PC-9 (cell line): ENCODE data around the gene CTBP2. TPM values are rescaled to one million over a fixed set of nuclear protein-coding genes. Genes with fewer than 3 reads are reported as not detected.

Source experiments
- BruUV-seq: library from RNA; stranded (reverse); fragments of 400-500 nt; replicated peaks from 2 replicates; lab custom pipeline; 2021; lab: Mats Ljungman, UMichigan
- CTCF ChIA-PET: fragments of 300-600 bp; sonication (Branson Sonifier 250); formaldehyde crosslinking; loops from one replicate; lab custom pipeline; 2022; ENCODE audit warnings: antibody characterized with exemption; lab: Charles Lee
- POLR2A ChIA-PET: fragments of 300-600 bp; sonication (Branson Sonifier 250); formaldehyde crosslinking; loops from one replicate; lab custom pipeline; 2022; ENCODE audit warnings: antibody characterized with exemption; ENCODE audit not compliant: unreplicated experiment; lab: Charles Lee
- DNase-seq, 2 experiments: peaks; one replicate each; pipeline versions ENCODE4 v3.0.0 to v3.0.0-alpha.2; 2015 to 2022; ENCODE audit warnings: mixed read lengths in 1 of 2
- H2AFZ ChIP-seq: fragments of 200-600 bp; sonication (generic); 2 replicates; pipeline ENCODE4 v1.8.1; 2017; ENCODE audit warnings: antibody characterized with exemption
- H3F3A ChIP-seq: fragments of 200-600 bp; sonication (generic); 2 replicates; pipeline ENCODE4 v1.8.1; 2017; ENCODE audit warnings: antibody characterized with exemption, mild to moderate bottlenecking, low read depth; ENCODE audit not compliant: insufficient read depth
- H3K27ac ChIP-seq: fragments of 200-600 bp; sonication (generic); 2 replicates; pipeline ENCODE4 v1.6.1; 2016; ENCODE audit warnings: mixed run types
- H3K27me3 ChIP-seq: fragments of 200-600 bp; sonication (generic); 2 replicates; pipeline ENCODE4 v1.6.1; 2016; ENCODE audit warnings: low read depth, mixed run types; ENCODE audit not compliant: insufficient read depth
- H3K36me3 ChIP-seq: fragments of 200-600 bp; sonication (generic); 2 replicates; pipeline ENCODE4 v1.6.1; 2016; ENCODE audit warnings: low read depth, mixed run types
- H3K4me1 ChIP-seq: fragments of 200-600 bp; sonication (generic); replicated peaks from 2 replicates; pipeline ENCODE4 v1.6.1; 2016; ENCODE audit warnings: mixed run types; ENCODE audit not compliant: insufficient read depth
- H3K4me2 ChIP-seq: fragments of 200-600 bp; sonication (generic); 2 replicates; pipeline ENCODE4 v1.6.1; 2017; ENCODE audit warnings: mixed run types
- H3K4me3 ChIP-seq: fragments of 200-600 bp; sonication (generic); 2 replicates; pipeline ENCODE4 v1.6.1; 2016; ENCODE audit warnings: mixed run types
- H3K79me2 ChIP-seq: fragments of 200-600 bp; sonication (generic); 2 replicates; pipeline ENCODE4 v1.6.1; 2017; ENCODE audit warnings: low read depth, mixed run types
- H3K9me2 ChIP-seq: fragments of 200-600 bp; sonication (generic); 2 replicates; pipeline ENCODE4 v1.8.1; 2017; ENCODE audit warnings: mild to moderate bottlenecking; ENCODE audit not compliant: insufficient read depth
- H3K9me3 ChIP-seq: fragments of 200-600 bp; sonication (generic); 2 replicates; pipeline ENCODE4 v1.8.1; 2016; ENCODE audit warnings: low read depth; ENCODE audit not compliant: insufficient read depth
- H4K20me1 ChIP-seq: fragments of 200-600 bp; sonication (generic); 2 replicates; pipeline ENCODE4 v1.8.1; 2017; ENCODE audit not compliant: insufficient read depth
- EZH2 ChIP-seq: fragments of 200-600 bp; sonication (generic); IDR thresholded peaks from 2 replicates; pipeline ENCODE4 v1.8.0; 2017; ENCODE audit warnings: antibody characterized with exemption, low read depth
- intact Hi-C: fragments of 100-400 bp; cut with micrococcal nuclease; formaldehyde crosslinking; loops from one replicate; pipeline ENCODE4 v1.10.0; 2022; ENCODE audit not compliant: unreplicated experiment
- total RNA-seq: library from RNA; stranded (reverse); gene quantifications from 2 replicates; pipeline ENCODE4 v1.2.3, GENCODE V29; 2021
- TF ChIP-seq, protein P1 (sequence below): fragments of 200-600 bp; sonication (generic); conservative IDR thresholded peaks from 2 replicates; pipeline ENCODE4 v1.6.1; 2017; ENCODE audit warnings: mixed run types, antibody characterized with exemption, mild to moderate bottlenecking, moderate library complexity

Gene CTBP2
- total RNA-seq, 1 experiment from 2014 or later, result 60.5 TPM

DNA sequence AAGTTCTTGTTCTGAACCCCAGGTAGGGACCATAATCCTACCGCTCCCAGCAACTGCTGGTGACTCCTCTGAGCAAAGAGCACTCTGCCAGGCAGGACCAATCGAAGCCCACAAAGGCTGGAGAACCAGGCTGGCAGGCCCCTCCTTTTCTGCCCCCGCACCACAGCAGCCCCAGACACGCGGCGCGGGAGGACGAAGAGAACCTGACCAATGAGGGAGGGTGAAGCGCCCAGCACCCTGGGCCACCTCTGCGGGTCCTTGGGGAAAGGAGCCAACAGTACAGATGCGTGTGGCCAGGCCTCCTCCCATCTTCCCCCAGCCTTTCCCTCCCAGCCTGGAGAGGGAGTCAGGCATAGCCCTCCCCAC lies 25.9 kb downstream of the CTBP2 start:
- H3K9me3 ChIP-seq, result no peaks in the 10 kb centered on the region
- intact Hi-C loops, result no loop called here
- ChIA-PET POLR2A (no interaction called here), CTCF (no interaction called here)
- H3K36me3 ChIP-seq, result no peaks in the 10 kb centered on the region
- H4K20me1 ChIP-seq, result peaks cover 64% of the 10 kb centered on the region
- H3K27me3 ChIP-seq, result no peaks in the 10 kb centered on the region
- H3K27ac ChIP-seq, result no peak overlapping the region
- no peaks in the 10 kb centered on the region for H3K4me1 ChIP-seq
- no peaks in the 10 kb centered on the region for H3K9me2 ChIP-seq
- no peaks in the 10 kb centered on the region for H3F3A ChIP-seq
- TF ChIP-seq, protein P1, sequence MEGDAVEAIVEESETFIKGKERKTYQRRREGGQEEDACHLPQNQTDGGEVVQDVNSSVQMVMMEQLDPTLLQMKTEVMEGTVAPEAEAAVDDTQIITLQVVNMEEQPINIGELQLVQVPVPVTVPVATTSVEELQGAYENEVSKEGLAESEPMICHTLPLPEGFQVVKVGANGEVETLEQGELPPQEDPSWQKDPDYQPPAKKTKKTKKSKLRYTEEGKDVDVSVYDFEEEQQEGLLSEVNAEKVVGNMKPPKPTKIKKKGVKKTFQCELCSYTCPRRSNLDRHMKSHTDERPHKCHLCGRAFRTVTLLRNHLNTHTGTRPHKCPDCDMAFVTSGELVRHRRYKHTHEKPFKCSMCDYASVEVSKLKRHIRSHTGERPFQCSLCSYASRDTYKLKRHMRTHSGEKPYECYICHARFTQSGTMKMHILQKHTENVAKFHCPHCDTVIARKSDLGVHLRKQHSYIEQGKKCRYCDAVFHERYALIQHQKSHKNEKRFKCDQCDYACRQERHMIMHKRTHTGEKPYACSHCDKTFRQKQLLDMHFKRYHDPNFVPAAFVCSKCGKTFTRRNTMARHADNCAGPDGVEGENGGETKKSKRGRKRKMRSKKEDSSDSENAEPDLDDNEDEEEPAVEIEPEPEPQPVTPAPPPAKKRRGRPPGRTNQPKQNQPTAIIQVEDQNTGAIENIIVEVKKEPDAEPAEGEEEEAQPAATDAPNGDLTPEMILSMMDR, result no peak
- TF ChIP-seq EZH2, result no peak
- no peak for DNase-seq
- no peak overlapping the region for H3K4me3 ChIP-seq
- no TSS peak for BruUV-seq
- H2AFZ ChIP-seq, result no peak overlapping the region
- H3K4me2 ChIP-seq, result no peak overlapping the region
- peaks cover 95% of the 10 kb centered on the region for H3K79me2 ChIP-seq

DNA sequence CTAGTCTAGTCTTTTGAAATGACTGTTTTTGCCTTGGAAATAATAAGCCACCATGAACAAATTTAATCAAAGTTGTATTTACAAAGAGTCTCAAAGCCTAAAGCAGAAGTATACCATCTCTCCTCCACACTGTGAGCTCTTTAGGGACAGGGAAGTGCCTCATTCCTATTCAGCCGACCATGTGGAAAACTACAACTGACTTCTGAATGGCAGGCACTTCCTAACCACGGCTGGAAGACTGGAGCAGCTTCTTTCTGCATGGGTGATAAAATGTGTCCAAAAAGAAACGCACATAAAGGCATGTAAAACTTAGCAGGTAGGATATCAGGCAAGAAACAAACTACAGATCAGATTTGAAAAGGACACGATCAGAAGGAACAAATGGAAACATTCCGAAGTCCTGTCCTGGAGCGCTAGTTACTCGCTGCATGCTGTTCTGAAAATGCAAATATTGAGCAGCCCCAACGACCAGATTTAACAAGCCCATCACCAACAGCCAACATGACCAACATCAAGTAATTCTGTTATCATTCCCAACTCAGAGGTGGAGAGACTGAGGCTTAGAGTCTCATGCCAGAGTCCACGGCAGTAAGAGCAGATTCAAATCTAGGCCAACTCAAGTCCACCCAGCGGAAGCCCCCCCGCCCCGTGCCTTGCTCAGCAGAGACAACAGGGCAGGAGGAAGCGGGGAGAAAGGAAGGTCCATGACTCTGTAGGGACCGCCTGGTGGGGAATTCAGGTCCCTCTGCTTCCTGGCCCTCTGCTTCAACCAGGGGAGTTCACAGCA lies 26.5 kb downstream of the CTBP2 start:
- Histone ChIP-seq H3K4me2 (no peak overlapping the region), H3K9me3 (no peaks in the 10 kb centered on the region), H3K79me2 (peaks cover 95% of the 10 kb centered on the region), H3K27ac (no peak overlapping the region), H3K27me3 (no peaks in the 10 kb centered on the region), H3K36me3 (no peaks in the 10 kb centered on the region), H3K4me3 (no peak overlapping the region), H3K9me2 (no peaks in the 10 kb centered on the region), H4K20me1 (peaks cover 65% of the 10 kb centered on the region), H3F3A (no peaks in the 10 kb centered on the region), H2AFZ (no peak overlapping the region), H3K4me1 (no peaks in the 10 kb centered on the region)
- no peak for TF ChIP-seq EZH2
- TF ChIP-seq, protein P1, result no peak
- no TSS peak for BruUV-seq
- intact Hi-C loops, result no loop called here
- ChIA-PET POLR2A (no interaction called here), CTCF (no interaction called here)
- DNase-seq, result no peak

DNA sequence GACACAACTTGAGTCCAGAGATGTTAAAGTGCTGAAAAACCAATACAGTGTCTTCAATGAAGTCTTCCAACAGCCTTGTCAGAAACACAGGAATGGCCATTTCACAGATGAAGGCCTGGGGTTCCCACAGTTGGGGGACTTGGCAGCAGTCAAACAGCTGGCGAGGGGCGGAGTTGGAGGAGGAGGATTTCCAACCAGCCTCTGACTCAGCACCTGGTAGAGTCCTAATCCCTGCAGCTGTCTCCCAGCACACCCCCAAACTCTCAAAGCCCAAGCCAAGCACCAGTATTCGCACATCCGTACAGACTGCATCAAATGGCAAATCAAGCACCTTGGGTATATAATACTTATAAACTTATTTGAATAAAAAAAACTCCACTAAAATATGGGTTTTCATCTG lies 28.0 kb downstream of the CTBP2 start:
- no TSS peak for BruUV-seq
- Histone ChIP-seq H3K27ac (no peak overlapping the region), H3K4me2 (no peak overlapping the region), H3K79me2 (peaks cover 95% of the 10 kb centered on the region), H3K4me3 (no peak overlapping the region), H3F3A (no peaks in the 10 kb centered on the region), H3K27me3 (no peaks in the 10 kb centered on the region), H4K20me1 (peaks cover 65% of the 10 kb centered on the region), H3K36me3 (0 out of 2 replicates have a peak, but pooled peaks cover 3% of the 10 kb centered on the region), H2AFZ (no peak overlapping the region), H3K9me2 (no peaks in the 10 kb centered on the region), H3K9me3 (no peaks in the 10 kb centered on the region), H3K4me1 (no peaks in the 10 kb centered on the region)
- POLR2A ChIA-PET, result no interaction called here
- intact Hi-C loops, result no loop called here
- TF ChIP-seq, protein P1, result no peak
- no peak for TF ChIP-seq EZH2
- no peak for DNase-seq
- CTCF ChIA-PET, result no interaction called here
